ENCODE results near the gene MRPL49. TPM values are rescaled to one million over a fixed set of nuclear protein-coding genes. Genes with fewer than 3 reads are reported as not detected.

MRPL49 gene
- total and polyA plus RNA-seq, 2 of the 8 experiments (the other 6 are each of a cell fraction or from before 2014, with no cell fraction given): 54.0 to 84.8 TPM

- no peak for FAIRE-seq
- CTCF ChIA-PET (ENCODE audit: partially characterized antibody): no interaction called here
- no peaks in the 10 kb centered on the region; the same call in 1 of the 2 replicates for H3K23me2 ChIP-seq (ENCODE audit: low read depth, low read length)
Measured at GRCh38 chr11:65163684-65164083, 41.6 kb downstream of the MRPL49 start.

More at GRCh38 chr11:65163684-65164083, 41.6 kb downstream of the MRPL49 start:
- no peak overlapping the region for H3K4me2 ChIP-seq (ENCODE audit: insufficient read depth in 1 of 2, low read depth in 2 of 2, low read length in 2 of 2)
- no peak overlapping the region for H2AFZ ChIP-seq (ENCODE audit: low read length)
- H3K27me3 ChIP-seq (replicated peaks in 1 of 4; ENCODE audit: control insufficient read depth in 3 of 4, extremely low read depth in 1 of 4, insufficient read depth in 3 of 4, low read length in 3 of 4): no peaks in the 10 kb centered on the region
- no peaks in the 10 kb centered on the region for H3K79me2 ChIP-seq (ENCODE audit: control insufficient read depth in 1 of 2, insufficient read depth in 2 of 2, low read length in 2 of 2)
- H2BK20ac ChIP-seq (ENCODE audit: low read length): no peak overlapping the region
- DNase-seq (ENCODE audit: low read depth in 1 of 2, low spot score in 2 of 2): no peak
- TF ChIP-seq FOSL1 (IDR thresholded peaks at IDR 0.05; ENCODE audit: insufficient read depth, low read depth, low read length): no peak
- no peak for TF ChIP-seq POU5F1 (IDR thresholded peaks at IDR 0.05; ENCODE audit: low read depth, low read length)
- TF ChIP-seq EGR1 (IDR thresholded peaks at IDR 0.05; ENCODE audit: borderline replicate concordance, low read depth, low read length): no peak
- no peak for TF ChIP-seq BRCA1 (IDR thresholded peaks at IDR 0.05; ENCODE audit: low read depth, low read length)
- TF ChIP-seq SIN3A (conservative IDR thresholded peaks at IDR 0.05 in 1 of 2, IDR thresholded peaks at IDR 0.05 in 1 of 2; ENCODE audit: low read depth in 1 of 2, low read length in 2 of 2): no peak
- no peak for TF ChIP-seq ATF3 (IDR thresholded peaks at IDR 0.05; ENCODE audit: insufficient read depth, low read depth, low read length)
- TF ChIP-seq POLR2AphosphoS5 (IDR thresholded peaks at IDR 0.05; ENCODE audit: low read depth, low read length): no peak
- no peak overlapping the region for H4K5ac ChIP-seq (ENCODE audit: insufficient read length, low read depth, low read length)
- no peak overlapping the region for H2BK120ac ChIP-seq (replicated peaks; ENCODE audit: low read depth, low read length)
- no peak overlapping the region for H2AK5ac ChIP-seq (ENCODE audit: low read depth, low read length)
- POLR2A ChIA-PET (ENCODE audit: partially characterized antibody): interaction anchor here (0.7 to 1.3 kb wide), 4 partner anchors 9 to 110 kb away, joined by 3 to 4 read pairs (median 3); no protein-coding TSS in a partner anchor
- H3K23ac ChIP-seq (ENCODE audit: insufficient read length): no peak overlapping the region
- no peak overlapping the region for H4K91ac ChIP-seq (replicated peaks; ENCODE audit: insufficient read length, low read length)
- H3K18ac ChIP-seq (ENCODE audit: extremely low read depth, low read length): no peak overlapping the region
- no peaks in the 10 kb centered on the region for H3K79me1 ChIP-seq (ENCODE audit: low read depth, low read length)
- 97% methylated on average over 2 of the region's 2 CpGs; no CpG with 5 or more reads in 1 of the 2 experiments for WGBS, 2 experiments (ENCODE audit: extremely low coverage in 1 of 2, insufficient coverage in 1 of 2, insufficient read length in 1 of 2, insufficient replicate concordance in 2 of 2, low coverage in 1 of 2, low lambda C conversion rate in 2 of 2, missing lambda C conversion rate in 1 of 2)
- H2BK5ac ChIP-seq (ENCODE audit: low read depth, low read length): no peak overlapping the region
- no peak overlapping the region for H4K8ac ChIP-seq (ENCODE audit: extremely low read depth, insufficient read depth, low read length)
- 0 out of 7 replicates have a peak, but pooled peaks cover 0 to 3% (median 0%) of the 10 kb centered on the region in 4 experiments for H3K4me1 ChIP-seq (replicated peaks in 1 of 4; ENCODE audit: control insufficient read depth in 3 of 4, insufficient read depth in 4 of 4, low read length in 3 of 4)
- H3K9me3 ChIP-seq (ENCODE audit: insufficient read depth in 2 of 2, low read depth in 1 of 2, low read length in 1 of 2): no peaks in the 10 kb centered on the region
- no peak overlapping the region for H3K4me3 ChIP-seq (ENCODE audit: extremely low read depth in 1 of 4, insufficient read depth in 2 of 4, low read depth in 3 of 4, low read length in 4 of 4)
- H3K9ac ChIP-seq (replicated peaks in 1 of 4; ENCODE audit: extremely low read depth in 1 of 4, low read depth in 3 of 4, low read length in 3 of 4): no peak overlapping the region
- no peak overlapping the region for H3K14ac ChIP-seq (ENCODE audit: insufficient read length)
- H3K4ac ChIP-seq (replicated peaks; ENCODE audit: insufficient read length, low read depth, low read length): no peak overlapping the region
- no peak overlapping the region for H3K56ac ChIP-seq (replicated peaks; ENCODE audit: insufficient read length, low read depth, low read length)
- no peak overlapping the region for H2BK12ac ChIP-seq (ENCODE audit: low read depth, low read length)
- H3K27ac ChIP-seq (ENCODE audit: low read depth, low read length): no peak overlapping the region
- no peak overlapping the region for H2BK15ac ChIP-seq (ENCODE audit: low read length)
- no peaks in the 10 kb centered on the region for H3K36me3 ChIP-seq (ENCODE audit: control insufficient read depth in 2 of 4, insufficient read depth in 4 of 4, low read length in 3 of 4)
- no peaks in the 10 kb centered on the region for H4K20me1 ChIP-seq (replicated peaks in 1 of 2; ENCODE audit: control insufficient read depth in 1 of 2, insufficient read depth in 2 of 2, low read length in 2 of 2)

All from H1 (cell line).